Right lobe of liver (tissue), 4 donors: ENCODE results near the gene PDGFD.

Source experiments
- CTCF ChIP-seq, 4 donors: fragments of 200-600 bp in 3 of 4; fragments of 450-650 bp in 1 of 4; IDR thresholded peaks; one replicate each; pipeline versions ENCODE4 v1.5.1 to v1.8.0; 2016 to 2022; ENCODE audit warnings: antibody characterized with exemption in 4 of 4, mild to moderate bottlenecking in 2 of 4
- POLR2A ChIP-seq: fragments of 450-650 bp; IDR thresholded peaks from one replicate; pipeline ENCODE4 v1.6.1; 2017; ENCODE audit warnings: antibody characterized with exemption, mild to moderate bottlenecking
- donor health status: DM: no; HTN: no; CAD: no.
- donor health status: DM: no; HTN: no; CAD: no.
- donor health status: DM: no; HTN: yes; CAD: no.

DNA sequence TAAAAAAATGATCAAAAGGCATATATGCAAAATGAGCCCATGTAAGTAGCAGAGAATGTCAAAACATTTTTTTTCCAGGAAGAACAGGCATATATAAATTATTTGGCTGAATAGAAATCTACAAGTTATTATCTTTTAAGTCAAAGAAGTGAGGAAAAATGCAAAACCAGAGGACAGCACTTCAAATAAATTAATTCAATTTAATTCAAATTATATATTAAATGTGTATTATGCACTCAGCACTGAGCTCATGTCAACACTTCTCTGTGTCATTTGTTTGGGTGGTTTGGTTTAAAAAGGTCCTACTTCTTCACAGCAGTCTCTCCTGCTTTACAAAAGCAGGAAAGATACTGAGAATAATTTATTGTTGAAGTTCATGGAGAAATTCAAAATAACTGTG lies 41.9 kb upstream of the PDGFD start:
- TF ChIP-seq CTCF (IDR thresholded peaks at IDR 0.05), result no peak
- no peak for TF ChIP-seq POLR2A
